ENCODE data around the gene MDN1. TPM values are rescaled to one million over a fixed set of nuclear protein-coding genes. Genes with fewer than 3 reads are reported as not detected.

Gene MDN1
- polyA plus RNA-seq, 1 of the 3 experiments (the other 2 are of a cell fraction): 8.5 TPM

GRCh38 chr6:89794324-89794723 is 25.3 kb downstream of the MDN1 start:
- Histone ChIP-seq H3K4me1 (ENCODE audit: control insufficient read depth in 1 of 2, insufficient read depth in 2 of 2, low read depth in 1 of 2, low read length in 1 of 2) (no peaks in the 10 kb centered on the region; a peak in 1 of 4 replicates), H3K27ac (ENCODE audit: low read depth in 2 of 2, low read length in 1 of 2) (no peak overlapping the region), H3K9ac (no peak overlapping the region), H3K4me2 (no peak overlapping the region), H3K4me3 (ENCODE audit: low read depth in 2 of 2, low read length in 1 of 2) (no peak overlapping the region), H4K20me1 (ENCODE audit: insufficient read depth) (no peaks in the 10 kb centered on the region), H2AFZ (ENCODE audit: low read depth) (no peak overlapping the region), H3K36me3 (replicated peaks in 1 of 2; ENCODE audit: control insufficient read depth in 1 of 2, insufficient read depth in 2 of 2, low read length in 1 of 2) (peaks cover 17 to 28% of the 10 kb centered on the region in 2 experiments), H3K9me2 (no peaks in the 10 kb centered on the region), H3F3A (replicated peaks; ENCODE audit: insufficient read depth) (peaks cover 4% of the 10 kb centered on the region), H3K79me2 (ENCODE audit: insufficient read depth) (peaks cover 3% of the 10 kb centered on the region; the same call in 1 of the 2 replicates), H3K27me3 (ENCODE audit: insufficient read depth) (no peaks in the 10 kb centered on the region), H3K9me3 (no peaks in the 10 kb centered on the region)
- no peak for TF ChIP-seq FOXJ3 (CRISPR knock-in tag; IDR thresholded peaks at IDR 0.05)
- TF ChIP-seq FOXM1 (IDR thresholded peaks at IDR 0.05; ENCODE audit: low read depth): no peak
- no peak for TF ChIP-seq TAF1 (IDR thresholded peaks at IDR 0.05; ENCODE audit: borderline replicate concordance, low read depth, low read length)
- no peak for TF ChIP-seq FOSL2 (IDR thresholded peaks at IDR 0.05; ENCODE audit: borderline replicate concordance, low read depth)
- no peak for TF ChIP-seq ELF1 (IDR thresholded peaks at IDR 0.05)
- no peak for TF ChIP-seq PBX3 (IDR thresholded peaks at IDR 0.05)
- TF ChIP-seq SMC3 (IDR thresholded peaks at IDR 0.05; ENCODE audit: low read depth, low read length): no peak
- no peak for TF ChIP-seq POLR2AphosphoS5 (IDR thresholded peaks at IDR 0.05; ENCODE audit: low read depth, low read length)
- TF ChIP-seq USF2 (IDR thresholded peaks at IDR 0.05; ENCODE audit: borderline replicate concordance, low read depth, low read length): no peak
- TF ChIP-seq SIN3A (IDR thresholded peaks at IDR 0.05; ENCODE audit: borderline replicate concordance, low read depth, low read length): no peak
- TF ChIP-seq TCF12 (IDR thresholded peaks at IDR 0.05): no peak
- no peak for TF ChIP-seq RAD21 (IDR thresholded peaks at IDR 0.05; ENCODE audit: low read length)
- no peak for TF ChIP-seq GABPA (IDR thresholded peaks at IDR 0.05; ENCODE audit: low read depth)
- TF ChIP-seq MXI1 (IDR thresholded peaks at IDR 0.05; ENCODE audit: low read depth, low read length): no peak
- TF ChIP-seq CTCF (IDR thresholded peaks at IDR 0.05): no peak
- no peak for TF ChIP-seq ZBTB33 (IDR thresholded peaks at IDR 0.05; ENCODE audit: borderline replicate concordance, low read depth)
- TF ChIP-seq EZH2phosphoT487 (IDR thresholded peaks at IDR 0.05; ENCODE audit: borderline replicate concordance, low read depth): no peak
- ChIA-PET POLR2A (no interaction called here), CTCF (interaction anchor here (1.3 kb wide), 1 partner anchor 427 kb away, joined by 3 read pairs; no protein-coding TSS in a partner anchor)
- 100% methylated on average over 5 of the region's 6 CpGs for WGBS (ENCODE audit: low lambda C conversion rate)
- no peak for DNase-seq

Measured in SK-N-SH (cell line).